ENCODE results near the gene WWTR1.

Gene WWTR1

GRCh38 chr3:149686996-149687395, 29.2 kb upstream of the WWTR1 start:
- TF ChIP-seq POLR2AphosphoS5 (IDR thresholded peaks at IDR 0.05; ENCODE audit: low read depth, low read length) (no peak), TAF1 (IDR thresholded peaks at IDR 0.05; ENCODE audit: borderline replicate concordance, insufficient read depth, low read length) (no peak), SIN3A (IDR thresholded peaks at IDR 0.05; ENCODE audit: borderline replicate concordance, insufficient read depth, low read length) (no peak), REST (IDR thresholded peaks at IDR 0.05; ENCODE audit: insufficient read depth in 1 of 2, low read depth in 2 of 2, low read length in 2 of 2) (no peak), FOXP2 (optimal IDR thresholded peaks at IDR 0.05; ENCODE audit: borderline replicate concordance, extremely low read depth, extremely low read length, insufficient read depth) (no peak)

- TF ChIP-seq TAF1 (IDR thresholded peaks at IDR 0.05; ENCODE audit: borderline replicate concordance, insufficient read depth, low read length) (no peak), FOXP2 (optimal IDR thresholded peaks at IDR 0.05; ENCODE audit: borderline replicate concordance, extremely low read depth, extremely low read length, insufficient read depth) (no peak), POLR2AphosphoS5 (IDR thresholded peaks at IDR 0.05; ENCODE audit: low read depth, low read length) (no peak), SIN3A (IDR thresholded peaks at IDR 0.05; ENCODE audit: borderline replicate concordance, insufficient read depth, low read length) (no peak), REST (IDR thresholded peaks at IDR 0.05; ENCODE audit: insufficient read depth in 1 of 2, low read depth in 2 of 2, low read length in 2 of 2) (peak in 1 of 2 experiments; percentile 6; a peak in 1 of 4 replicates)
These were observed 20.6 kb upstream of the WWTR1 start for GRCh38 chr3:149678351-149678950.

GRCh38 chr3:149673393-149673792, 15.6 kb upstream of the WWTR1 start:
- TF ChIP-seq POLR2AphosphoS5 (IDR thresholded peaks at IDR 0.05; ENCODE audit: low read depth, low read length) (no peak), REST (IDR thresholded peaks at IDR 0.05; ENCODE audit: insufficient read depth in 1 of 2, low read depth in 2 of 2, low read length in 2 of 2) (no peak), FOXP2 (optimal IDR thresholded peaks at IDR 0.05; ENCODE audit: borderline replicate concordance, extremely low read depth, extremely low read length, insufficient read depth) (no peak)

GRCh38 chr3:149670742-149671492, 13.1 kb upstream of the WWTR1 start:
- no peak for TF ChIP-seq REST (IDR thresholded peaks at IDR 0.05; ENCODE audit: insufficient read depth in 1 of 2, low read depth in 2 of 2, low read length in 2 of 2)
- no peak for TF ChIP-seq SIN3A (IDR thresholded peaks at IDR 0.05; ENCODE audit: borderline replicate concordance, insufficient read depth, low read length)
- no peak for TF ChIP-seq FOXP2 (optimal IDR thresholded peaks at IDR 0.05; ENCODE audit: borderline replicate concordance, extremely low read depth, extremely low read length, insufficient read depth)
- TF ChIP-seq TAF1 (IDR thresholded peaks at IDR 0.05; ENCODE audit: borderline replicate concordance, insufficient read depth, low read length) = no peak
- TF ChIP-seq POLR2AphosphoS5 (IDR thresholded peaks at IDR 0.05; ENCODE audit: low read depth, low read length) = no peak

Measured in PFSK-1 (cell line).